Fibroblast of the aortic adventitia (primary cell): Measurements from ENCODE around the gene CACNA2D2. TPM values are rescaled to one million over a fixed set of nuclear protein-coding genes. Genes with fewer than 3 reads are reported as not detected.

Experiments used
- DNase-seq: peaks from one replicate; pipeline ENCODE4 v3.0.0-alpha.2; 2010; ENCODE audit warnings: low read depth
- H3K4me3 ChIP-seq: 2 replicates; pipeline ENCODE4 v1.5.1; 2011; ENCODE audit warnings: low read depth, mild to moderate bottlenecking, control low read depth, low read length, moderate library complexity
- total RNA-seq: library from RNA; depleted of rRNA; stranded (reverse); fragments of >200 nt; gene quantifications from 2 replicates; pipeline ENCODE4 v1.2.3, GENCODE V29; 2012; ENCODE audit warnings: low replicate concordance
- TF ChIP-seq, protein P1 (sequence below): IDR thresholded peaks from 2 replicates; pipeline ENCODE4 v1.5.1; 2011; ENCODE audit warnings: mild to moderate bottlenecking, low read length, control low read depth, inconsistent platforms; ENCODE audit not compliant: insufficient read depth

CACNA2D2 gene
- total RNA-seq, 1 donor, result not detected

DNA sequence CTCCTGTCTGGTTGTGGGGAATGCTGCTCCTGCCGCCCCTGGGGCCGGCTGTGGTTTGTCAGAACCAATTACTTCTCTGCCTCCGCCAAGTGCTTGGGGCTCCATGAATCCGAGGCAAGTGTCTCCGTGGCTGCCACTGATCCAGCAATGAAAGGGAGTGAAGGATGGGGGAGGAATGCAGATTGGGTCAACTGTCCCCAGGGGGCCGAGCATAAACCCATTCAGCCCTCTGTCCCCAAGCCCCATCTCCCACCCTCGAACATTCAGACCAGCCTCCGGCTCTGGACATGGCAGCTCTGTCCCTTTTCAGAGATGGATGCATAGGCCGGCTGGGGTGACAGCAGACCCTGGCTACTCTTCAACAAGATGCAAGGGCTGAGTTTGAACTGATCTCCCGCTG is 35.5 kb downstream of the CACNA2D2 start:
- no peak overlapping the region for H3K4me3 ChIP-seq
- no peak for DNase-seq
- TF ChIP-seq, protein P1, sequence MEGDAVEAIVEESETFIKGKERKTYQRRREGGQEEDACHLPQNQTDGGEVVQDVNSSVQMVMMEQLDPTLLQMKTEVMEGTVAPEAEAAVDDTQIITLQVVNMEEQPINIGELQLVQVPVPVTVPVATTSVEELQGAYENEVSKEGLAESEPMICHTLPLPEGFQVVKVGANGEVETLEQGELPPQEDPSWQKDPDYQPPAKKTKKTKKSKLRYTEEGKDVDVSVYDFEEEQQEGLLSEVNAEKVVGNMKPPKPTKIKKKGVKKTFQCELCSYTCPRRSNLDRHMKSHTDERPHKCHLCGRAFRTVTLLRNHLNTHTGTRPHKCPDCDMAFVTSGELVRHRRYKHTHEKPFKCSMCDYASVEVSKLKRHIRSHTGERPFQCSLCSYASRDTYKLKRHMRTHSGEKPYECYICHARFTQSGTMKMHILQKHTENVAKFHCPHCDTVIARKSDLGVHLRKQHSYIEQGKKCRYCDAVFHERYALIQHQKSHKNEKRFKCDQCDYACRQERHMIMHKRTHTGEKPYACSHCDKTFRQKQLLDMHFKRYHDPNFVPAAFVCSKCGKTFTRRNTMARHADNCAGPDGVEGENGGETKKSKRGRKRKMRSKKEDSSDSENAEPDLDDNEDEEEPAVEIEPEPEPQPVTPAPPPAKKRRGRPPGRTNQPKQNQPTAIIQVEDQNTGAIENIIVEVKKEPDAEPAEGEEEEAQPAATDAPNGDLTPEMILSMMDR, result no peak

DNA sequence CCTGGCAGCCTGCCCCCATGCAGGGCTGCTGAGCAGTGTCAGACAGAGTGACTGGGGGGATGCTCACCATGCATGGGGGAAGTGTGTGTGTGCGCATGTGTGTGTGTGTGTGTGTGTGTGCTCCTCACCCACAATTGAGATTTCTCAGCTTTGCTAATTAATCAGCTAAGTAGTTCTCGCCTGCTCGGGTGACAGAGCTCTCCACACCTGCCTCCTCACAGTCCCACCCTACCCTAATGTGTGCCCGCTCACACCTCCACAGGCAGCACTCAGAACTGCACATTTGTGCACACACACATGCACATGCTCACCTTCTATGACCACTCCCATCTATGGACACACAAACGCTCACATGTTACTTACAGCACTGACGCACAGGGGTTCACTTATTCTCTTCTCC is 37.3 kb downstream of the CACNA2D2 start:
- TF ChIP-seq, protein P1, result no peak
- no peak for DNase-seq
- H3K4me3 ChIP-seq, result no peak overlapping the region

DNA sequence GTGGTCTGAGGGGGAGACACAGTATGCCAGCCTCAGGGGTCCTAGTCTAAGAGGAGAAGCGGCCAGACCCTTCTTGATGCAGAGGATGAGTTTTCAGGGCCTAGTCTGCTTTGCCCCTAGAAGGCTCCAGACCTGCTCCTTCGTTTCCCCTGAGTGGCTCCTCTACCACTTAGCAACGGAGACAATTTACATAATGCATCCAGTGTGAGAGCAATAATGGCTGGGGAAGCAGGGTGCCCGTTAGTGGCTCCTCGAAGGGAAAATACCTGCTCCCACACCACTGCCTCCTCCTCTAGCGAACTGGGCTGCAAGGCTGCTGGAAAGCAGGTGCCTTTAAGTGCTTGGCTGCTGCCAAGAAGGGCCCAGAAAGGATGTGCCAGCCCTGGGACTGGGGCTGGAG is 38.9 kb downstream of the CACNA2D2 start:
- TF ChIP-seq, protein P1, result no peak
- H3K4me3 ChIP-seq, result no peak overlapping the region
- DNase-seq, result no peak

DNA sequence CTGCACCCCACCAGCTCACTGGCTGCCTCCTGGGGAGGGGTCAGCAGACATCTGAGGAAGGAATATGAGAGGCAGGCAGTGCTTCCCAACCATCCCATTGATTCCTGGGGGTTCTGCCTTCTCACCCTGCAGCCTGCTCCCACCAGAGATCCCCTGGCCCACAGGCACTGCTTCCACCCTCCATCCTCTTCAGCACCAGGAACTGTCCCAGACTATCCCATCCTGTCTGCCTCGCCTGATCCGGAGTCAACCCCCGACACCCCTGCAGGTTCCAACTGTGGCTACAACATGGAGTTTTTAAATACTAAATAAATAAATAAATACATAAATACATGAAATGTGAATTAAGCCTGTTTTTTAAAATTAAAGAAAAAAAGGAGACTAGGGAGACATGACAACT is 43.6 kb downstream of the CACNA2D2 start:
- no peak for DNase-seq
- TF ChIP-seq, protein P1, result no peak
- no peak overlapping the region for H3K4me3 ChIP-seq

DNA sequence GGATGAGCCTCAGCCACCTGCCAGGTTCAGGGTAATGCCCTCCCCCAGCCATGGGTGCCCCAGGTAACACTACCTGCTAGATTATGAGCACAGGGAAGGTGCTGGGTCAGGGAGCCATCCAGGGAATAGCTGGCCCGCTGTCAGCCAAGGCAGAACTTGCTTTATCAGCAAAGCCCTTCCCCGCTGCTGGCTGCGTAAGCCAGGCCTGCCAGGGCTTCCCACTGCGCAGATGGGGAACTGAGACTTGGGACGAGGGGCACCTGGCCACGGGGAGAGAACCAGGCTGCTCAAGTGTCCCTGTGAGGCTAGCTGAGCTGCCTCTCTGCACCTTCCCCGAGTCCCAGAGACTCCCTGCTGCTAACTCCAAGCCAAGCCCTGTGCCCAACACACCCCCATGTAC is 45.4 kb downstream of the CACNA2D2 start:
- H3K4me3 ChIP-seq, result no peak overlapping the region
- no peak for DNase-seq
- TF ChIP-seq, protein P1, result no peak

DNA sequence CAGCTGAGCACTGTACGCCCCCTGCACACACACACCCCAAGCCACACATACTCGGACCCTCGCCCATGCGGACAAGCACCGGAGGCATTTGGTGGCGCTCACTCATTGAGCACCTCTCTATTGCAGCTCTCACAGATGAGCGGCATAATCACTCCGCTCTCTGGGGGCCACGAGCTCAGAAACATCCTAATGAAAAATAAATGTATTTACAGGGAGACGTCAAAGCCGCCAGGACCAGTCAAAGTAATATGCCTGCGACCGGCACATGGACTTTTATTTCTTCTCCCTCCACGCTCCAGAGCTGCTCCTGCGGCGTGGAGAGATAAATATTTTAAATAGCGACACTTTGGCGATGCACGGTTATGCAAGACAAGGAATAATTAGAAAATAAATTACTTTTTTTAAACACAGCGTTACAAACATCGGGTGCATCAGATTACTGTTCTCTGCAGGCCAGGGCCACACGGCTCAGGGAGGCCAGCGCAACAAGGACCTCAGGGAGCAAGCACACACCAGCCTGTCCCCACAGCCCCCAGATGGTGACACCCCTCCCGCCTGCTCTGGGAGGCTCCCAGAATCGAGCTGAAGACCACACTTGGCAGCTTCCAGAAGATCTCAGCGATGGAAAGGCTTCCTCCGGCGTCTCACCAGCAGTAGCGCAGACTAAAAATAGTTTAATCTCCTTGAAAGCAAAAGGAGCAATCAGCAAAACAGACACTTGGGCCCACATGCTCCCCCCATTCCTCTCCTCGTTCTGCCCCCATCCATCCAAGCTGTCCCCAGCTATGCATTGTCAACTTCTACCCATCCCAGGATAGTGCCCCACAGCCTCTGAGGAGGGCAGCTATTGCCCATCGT is 48.0 kb downstream of the CACNA2D2 start:
- TF ChIP-seq, protein P1, result no peak
- no peak for DNase-seq
- H3K4me3 ChIP-seq, result no peak overlapping the region
